ENCODE results near the gene WWC1.

Gene WWC1

DNA sequence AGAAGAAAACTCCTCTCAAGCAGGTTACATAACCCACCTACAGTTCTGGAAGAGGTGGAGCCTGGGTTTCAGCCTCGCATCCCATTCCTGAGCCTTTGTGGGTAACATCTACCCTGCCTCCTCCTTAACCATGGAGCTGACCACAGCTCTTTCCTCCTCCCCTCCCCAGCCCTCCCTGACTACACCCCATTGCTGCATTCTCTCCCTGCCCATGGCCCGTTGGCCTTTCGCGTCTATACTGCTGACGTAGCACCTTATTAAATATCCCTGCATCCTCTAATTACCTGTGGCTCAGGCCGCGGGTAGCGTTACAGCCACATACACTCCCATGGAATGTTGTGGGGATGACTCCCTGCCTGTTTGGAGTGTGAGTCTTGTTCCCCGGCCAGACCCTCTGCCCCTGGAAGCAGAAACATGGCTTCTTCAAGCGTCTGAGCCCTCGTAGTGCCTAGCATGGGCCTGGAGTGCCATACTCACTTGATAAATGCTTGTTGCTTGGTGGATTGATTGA, 72.8 kb downstream of the WWC1 start:
- no peak for DNase-seq (ENCODE audit: low read depth in 2 of 2)

DNA sequence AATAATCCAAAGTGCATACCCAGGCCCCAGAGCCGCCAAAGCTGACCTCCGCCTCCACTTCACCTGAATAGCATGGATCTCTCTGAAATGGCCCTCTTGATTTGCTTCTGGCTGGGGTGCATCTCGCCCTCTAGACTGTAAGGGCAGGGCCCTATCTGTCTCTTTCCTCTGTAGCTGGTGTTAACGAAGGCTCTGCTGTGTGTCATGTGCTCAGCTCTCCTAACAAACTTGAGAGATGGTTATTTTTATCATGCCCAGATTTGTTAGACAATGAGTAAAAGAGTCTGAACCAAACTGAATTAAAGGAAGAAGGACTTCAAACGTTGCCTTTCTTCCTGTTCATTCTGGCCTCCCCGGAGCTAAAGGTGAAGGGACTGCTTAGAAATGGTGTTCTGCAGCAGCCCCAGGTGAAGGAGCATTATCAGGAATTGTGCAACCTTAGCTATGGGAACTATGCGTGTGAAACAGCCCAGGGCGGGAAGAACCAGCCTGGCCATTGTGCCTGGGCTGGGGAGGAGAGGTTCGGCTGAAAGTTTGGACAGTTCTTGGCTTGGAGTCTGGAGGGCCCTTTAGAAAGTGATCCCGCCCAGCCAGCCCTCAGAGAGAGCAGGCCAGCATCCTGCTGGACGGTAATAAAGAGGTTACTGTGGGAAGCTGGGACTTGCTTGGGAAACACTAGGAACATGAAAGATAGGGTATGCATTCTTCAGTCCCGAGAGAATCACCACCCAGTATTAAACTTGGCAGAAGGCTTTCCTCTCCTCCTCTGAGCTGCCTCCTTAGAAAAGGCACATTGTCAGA, 73.5 kb downstream of the WWC1 start:
- no peak for DNase-seq (ENCODE audit: low read depth in 2 of 2)

DNA sequence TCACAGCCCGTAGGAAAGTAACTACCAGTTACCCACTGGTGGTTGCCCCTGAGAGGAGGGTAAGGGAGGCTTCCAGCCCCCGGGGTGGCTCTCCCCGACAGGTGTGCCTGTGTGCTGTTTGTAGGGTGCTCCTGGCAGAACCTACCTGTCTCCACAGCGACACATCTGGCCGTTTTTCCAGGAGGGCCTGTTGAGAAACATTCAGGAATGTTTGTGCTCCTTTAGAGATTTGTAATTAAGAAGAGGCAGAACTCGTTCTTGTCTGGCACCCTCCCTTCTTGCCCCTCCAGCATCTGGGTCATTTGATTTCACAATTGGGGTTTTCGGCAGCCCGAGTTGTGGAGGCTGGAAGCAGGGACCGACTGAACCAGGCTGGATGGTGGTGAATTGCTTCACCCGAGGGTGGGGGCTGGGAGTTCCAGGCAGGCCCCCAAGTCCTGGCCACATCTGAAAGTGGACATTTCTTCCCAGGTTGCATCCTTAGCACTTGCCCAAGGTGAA, 74.2 kb downstream of the WWC1 start:
- DNase-seq (ENCODE audit: low read depth in 2 of 2), result no peak

DNA sequence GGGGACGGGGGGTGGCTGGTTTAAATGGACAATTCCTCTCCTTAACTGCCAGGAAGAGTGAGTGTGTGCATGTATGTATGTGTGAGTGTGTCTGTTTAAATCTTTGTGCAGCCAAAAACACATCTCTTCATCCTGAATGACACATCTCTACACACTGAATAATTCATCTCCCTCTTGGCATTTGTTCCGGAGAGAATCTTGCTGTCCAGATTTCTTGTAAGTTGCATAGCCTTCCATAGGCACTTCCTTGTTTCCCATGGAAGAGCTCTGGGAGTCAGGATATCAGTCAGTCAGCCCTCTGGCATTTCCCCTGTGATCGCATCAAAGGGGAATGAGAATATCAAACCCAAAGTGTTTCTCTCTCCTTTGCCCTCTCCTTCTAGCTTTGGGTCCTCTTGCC, 74.7 kb downstream of the WWC1 start:
- no peak for DNase-seq (ENCODE audit: low read depth in 2 of 2)

DNA sequence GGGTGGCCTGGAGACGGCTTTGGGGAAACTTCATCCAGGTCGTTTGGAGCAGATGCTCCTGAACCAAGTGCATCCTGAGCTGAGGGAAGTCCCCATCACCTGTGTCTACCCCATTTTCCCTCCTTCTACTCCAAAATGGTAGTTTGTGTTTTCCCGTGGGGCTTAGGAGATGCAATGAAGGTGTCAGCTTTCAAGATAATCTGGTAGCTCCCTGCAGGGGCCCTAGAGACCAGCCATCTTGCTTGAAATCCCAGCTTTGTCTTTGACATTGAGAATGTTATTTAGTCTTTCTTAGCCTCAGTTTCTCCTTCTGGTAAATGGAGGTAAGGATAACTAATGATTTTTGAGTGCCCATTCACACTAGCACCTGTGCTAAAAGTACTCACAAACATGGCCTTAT, 77.4 kb downstream of the WWC1 start:
- no peak for DNase-seq (ENCODE audit: low read depth in 2 of 2)

DNA sequence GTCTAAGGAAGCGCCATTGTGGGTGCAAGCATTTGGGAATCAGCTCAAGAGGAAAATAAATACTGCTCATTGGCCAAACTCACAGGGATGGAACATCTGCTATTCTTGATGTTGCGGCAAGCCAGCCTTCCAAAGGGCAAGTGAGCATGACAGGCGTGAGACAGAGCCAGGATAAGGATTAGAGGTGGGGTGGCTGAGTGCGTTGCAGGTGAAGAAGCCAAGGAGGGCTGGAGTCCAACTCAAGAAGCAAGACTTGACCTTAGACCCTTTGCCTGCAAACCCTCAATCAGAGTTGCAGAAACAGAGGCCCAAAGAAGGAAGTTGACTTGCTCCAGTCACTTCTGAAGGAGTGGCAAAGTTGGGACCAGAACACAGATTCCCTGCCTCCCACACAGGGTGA, 79.4 kb downstream of the WWC1 start:
- DNase-seq (ENCODE audit: low read depth in 2 of 2), result no peak

DNA sequence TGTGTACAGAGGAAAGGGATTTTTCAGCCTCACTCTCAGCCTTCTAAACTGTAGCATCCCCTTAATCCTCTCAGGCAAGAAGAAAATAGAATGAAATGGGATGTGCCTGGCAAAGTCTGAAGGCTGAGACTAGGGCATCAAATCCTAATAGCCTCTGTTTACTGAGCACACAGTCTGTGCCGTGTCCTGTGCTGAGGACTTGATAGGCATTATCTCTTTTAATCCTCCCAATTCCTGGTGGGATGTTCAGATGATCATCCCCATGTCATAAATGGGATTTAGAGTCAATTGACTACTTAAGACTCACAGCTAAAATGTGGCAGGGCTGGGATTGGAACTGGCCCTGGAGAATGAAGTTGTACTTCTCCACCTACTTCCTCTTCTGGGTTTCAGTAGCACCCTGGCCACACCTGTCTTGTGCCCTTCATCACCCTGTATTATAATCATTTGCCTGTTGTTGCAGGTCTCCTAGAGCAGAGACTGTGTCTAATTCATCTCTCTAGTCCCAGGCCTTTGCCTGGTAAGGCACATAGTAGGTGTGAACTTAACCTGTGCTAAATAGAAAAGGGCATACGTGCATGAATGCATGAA, 81.0 kb downstream of the WWC1 start:
- DNase-seq (ENCODE audit: low read depth in 2 of 2), result no peak

DNA sequence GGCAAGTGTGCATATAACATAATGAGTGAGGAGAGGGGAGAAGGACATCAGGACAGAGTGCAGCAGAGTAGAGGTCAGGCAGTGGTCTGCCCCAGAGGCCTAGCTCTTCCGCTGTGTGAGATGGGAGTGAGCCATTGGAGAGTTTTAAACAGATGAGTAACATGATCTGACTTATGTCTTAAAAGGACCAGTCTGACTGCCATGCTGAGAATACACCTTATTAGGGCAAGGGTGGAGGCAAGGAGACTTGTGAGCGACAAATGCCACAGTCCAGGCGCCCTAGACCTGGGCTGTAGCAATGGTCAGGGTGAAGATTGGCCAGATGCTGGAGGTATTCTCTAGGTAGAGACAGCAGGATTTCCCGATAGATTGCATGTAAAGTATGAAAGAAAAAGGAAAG, 83.1 kb downstream of the WWC1 start:
- no peak for DNase-seq (ENCODE audit: low read depth in 2 of 2)

DNA sequence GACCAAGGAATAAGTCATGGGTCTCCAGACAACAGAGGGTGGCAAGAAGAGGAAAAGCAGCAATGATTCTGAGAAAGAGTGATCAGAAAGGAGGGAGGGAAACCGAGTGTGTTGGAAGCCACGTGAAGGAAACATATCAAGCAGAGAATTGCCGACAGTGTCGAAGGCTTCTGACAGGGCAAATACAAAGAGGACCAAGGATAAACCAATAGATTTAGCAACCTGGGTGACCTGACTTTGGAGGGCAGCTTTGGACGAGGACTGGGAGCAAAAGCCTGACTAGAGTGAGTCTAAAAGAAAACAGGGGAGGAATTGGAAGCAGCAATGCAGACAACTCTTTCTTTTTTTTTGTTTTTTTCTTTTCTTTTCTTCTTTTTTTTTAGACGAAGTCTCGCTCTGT, 83.8 kb downstream of the WWC1 start:
- no peak for DNase-seq (ENCODE audit: low read depth in 2 of 2)

DNA sequence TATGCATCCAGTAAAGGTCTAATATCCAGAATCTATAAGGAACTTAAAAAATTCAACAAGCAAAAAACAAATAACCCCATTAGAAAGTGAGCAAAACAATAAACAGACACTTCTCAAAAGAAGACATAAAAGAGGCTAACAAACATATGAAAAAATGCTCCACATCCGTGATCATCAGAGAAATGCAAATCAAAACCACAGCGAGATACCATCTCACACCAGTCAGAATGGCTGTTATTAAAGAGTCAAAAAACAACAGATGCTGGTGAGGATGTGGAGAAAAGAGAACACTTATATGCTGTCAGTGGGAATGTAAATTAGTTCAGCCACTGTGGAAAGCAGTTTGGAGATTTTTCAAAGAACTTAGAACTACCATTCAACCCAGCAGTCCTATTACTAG, 86.1 kb downstream of the WWC1 start:
- no peak for DNase-seq (ENCODE audit: low read depth in 2 of 2)

DNA sequence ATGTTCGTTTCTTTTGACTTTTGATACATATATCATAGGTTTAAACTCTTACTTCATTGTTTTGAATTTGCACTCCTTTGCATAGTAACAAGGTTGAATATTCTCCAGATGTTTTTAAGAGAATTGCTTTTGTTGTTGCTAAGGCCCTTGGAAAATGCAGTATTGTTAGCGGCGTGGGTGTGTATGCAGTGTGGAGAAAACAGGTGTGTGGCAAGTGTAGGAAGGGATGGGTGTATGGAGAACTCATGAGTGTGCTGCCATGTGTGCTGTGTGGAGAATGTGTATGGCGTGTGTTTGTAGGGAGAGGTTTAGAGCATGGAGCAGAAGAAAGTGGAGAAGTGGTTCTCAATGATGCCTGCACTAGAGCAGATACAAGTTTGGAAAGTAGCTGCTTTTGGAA, 87.3 kb downstream of the WWC1 start:
- DNase-seq (ENCODE audit: low read depth in 2 of 2), result no peak

DNA sequence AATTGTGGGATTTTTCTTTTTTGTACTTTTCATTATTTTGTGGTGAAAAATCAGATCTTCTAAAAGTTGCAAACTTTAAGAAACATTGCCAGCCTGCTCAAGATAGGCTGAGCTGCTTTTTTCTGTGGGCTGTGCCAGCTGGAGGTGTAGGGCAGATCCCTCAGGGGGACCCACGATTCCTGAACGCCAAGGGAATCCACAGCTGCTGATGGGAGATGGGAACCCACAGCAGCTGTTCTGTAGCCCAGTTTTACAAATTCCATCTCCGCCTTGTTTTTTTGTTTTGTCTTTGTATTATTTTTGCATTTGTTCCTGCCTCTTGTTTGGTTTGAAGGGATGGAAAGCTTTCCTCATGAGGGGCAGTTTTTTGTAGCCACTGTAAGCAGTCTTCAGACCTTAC, 91.0 kb downstream of the WWC1 start:
- no peak for DNase-seq (ENCODE audit: low read depth in 2 of 2)

DNA sequence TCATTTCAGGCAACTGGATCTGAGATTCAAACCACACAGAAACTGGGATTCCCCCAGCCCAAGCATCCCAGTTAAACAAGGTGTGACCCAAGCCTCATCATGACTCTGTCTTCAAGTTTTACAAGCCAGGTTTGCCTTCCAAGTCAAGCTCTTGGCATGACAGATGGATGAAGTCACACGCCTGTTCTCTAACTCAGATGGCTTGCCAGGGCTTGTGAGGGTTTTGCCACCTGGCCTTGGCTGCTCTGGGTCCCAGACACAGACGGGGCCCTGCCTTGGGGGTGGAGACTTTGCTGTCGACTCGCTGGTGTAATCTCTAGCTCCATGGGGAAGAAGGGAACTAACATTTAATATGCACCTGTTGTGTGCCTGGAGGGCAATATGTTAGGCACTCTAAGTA, 99.0 kb downstream of the WWC1 start:
- DNase-seq (ENCODE audit: low read depth in 2 of 2), result no peak

DNA sequence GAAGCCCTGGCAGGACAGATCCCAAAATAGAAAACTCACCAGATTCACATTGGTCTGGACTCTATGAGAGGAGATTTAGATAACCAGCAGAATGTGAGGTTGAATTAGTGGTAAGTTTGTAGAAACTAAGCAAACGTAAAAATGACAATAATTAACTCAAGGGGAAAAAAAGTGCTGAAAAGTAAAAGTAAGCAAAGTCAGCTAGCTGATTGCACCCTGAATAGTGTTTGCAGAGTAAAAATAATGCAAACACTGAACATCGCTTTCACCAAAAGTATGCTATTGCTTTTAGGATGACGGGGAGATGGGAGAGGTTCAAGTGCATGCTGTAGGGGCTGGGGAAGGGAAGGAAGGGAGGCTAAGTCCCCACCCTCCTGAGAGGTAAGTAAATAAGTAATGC, 102.3 kb downstream of the WWC1 start:
- DNase-seq (ENCODE audit: low read depth in 2 of 2), result no peak

DNA sequence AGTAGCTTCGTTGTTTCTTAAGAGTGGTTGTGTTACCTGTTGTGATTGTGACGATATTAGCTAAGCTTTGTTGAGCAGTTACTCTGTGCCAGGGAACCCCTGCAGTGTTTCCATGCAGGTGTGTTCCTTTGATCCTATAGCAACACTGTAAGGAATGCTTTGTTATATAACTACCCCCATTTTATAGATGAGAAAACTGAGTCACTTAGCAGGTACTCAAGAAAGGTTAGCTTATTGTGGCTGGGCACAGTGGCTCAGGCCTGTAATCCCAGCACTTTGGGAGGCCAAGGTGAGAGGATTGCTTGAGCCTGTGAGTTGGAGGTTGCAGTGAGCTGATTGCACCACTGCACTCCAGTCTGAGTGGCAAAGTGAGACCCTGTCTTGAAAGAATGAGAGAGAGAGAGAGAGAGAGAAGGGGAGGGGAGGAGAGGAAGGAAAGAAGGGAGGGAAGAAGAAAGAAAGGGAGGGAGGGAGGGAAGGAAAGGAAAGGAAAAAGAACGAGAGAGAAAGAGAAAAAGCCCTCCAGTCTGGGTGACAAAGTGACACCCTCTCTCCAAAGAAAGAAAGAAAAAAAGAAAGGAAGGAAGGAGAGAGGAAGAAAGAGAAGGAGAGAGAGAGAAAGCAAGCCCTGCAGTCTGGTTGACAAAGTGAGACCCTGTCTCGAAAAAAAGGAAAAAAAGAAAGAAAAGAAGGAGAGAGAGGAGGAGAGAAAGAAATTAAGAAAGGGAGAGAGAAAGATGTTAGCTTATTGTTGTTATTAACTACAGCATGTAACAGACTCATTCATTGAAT, 109.2 kb downstream of the WWC1 start:
- no peak for DNase-seq (ENCODE audit: low read depth in 2 of 2)

DNA sequence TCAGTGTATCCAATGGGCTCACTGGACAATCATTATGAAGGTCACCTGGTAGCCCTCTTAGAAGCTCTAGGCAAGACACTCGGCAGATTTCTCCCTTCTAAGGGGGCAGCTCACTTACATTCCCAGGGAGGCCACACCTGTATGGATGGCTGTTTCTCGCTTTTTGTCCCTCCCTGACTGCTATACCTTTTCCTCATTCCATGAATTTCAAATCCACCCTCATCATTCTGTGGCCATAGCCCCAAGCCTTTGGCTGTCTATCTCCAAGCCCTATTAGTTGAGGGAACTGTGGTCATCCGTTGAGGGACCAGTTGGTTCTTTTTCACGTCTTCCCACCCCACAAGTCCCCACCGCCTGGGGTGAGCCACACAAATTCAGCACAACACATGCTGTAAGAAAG, 109.8 kb downstream of the WWC1 start:
- no peak for DNase-seq (ENCODE audit: low read depth in 2 of 2)

DNA sequence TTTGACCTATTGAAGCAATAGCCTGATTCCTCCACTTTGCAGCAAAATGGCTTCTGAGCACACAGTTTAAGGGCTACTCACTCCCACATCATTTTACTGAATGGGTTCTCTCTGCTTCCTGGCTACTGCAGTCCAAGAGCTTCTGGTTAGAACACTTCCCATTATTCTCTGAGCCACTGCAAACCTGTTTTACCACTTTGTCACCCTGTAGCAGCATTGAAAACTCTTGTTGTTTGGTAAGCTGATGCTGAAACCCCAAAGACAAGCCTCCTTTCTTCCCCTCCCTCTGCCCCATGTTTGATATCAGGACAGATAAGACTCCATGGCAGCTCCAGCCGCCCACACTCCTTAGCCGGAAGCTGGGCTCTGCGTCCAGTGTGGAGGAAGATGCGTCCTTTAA, 110.4 kb downstream of the WWC1 start:
- DNase-seq (ENCODE audit: low read depth in 2 of 2), result no peak

DNA sequence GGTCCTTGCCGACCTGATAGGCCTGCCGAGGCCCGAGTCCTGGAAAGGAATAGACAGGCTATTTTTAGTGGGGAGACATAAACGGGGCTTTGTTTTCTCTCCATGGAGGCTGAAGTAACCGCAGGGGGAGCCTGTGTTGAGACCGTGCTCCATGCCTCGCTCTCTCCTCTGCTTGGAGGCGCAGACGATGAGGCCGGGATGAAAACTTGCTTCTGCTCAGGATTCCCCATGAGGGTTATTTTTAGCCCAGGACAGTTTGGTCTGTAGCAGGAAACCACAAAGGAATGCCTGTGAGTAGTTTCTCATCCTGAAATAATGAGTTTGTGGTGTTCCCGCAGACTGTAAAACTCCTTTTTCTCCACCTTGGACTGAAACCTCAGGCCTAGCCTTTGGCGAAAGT, 112.9 kb downstream of the WWC1 start:
- no peak for DNase-seq (ENCODE audit: low read depth in 2 of 2)

DNA sequence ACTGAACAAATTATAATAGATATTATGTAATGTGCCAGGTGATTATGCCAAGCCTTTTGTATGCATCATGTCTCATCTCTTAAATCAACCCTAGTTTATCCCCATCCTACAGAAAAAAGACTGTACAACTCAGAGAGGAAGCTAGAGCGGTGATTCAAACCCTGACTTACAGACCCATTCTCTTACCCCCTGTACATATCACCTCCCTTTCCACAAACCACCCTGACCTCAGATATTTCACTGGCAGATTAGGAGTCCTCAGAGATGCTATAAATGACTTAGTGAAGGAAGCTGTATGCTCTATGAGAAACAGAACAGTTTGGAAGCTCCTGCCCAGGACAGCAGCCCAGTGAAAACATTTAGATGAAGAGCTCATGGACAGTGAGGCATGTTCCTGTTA, 115.8 kb downstream of the WWC1 start:
- no peak for DNase-seq (ENCODE audit: low read depth in 2 of 2)

DNA sequence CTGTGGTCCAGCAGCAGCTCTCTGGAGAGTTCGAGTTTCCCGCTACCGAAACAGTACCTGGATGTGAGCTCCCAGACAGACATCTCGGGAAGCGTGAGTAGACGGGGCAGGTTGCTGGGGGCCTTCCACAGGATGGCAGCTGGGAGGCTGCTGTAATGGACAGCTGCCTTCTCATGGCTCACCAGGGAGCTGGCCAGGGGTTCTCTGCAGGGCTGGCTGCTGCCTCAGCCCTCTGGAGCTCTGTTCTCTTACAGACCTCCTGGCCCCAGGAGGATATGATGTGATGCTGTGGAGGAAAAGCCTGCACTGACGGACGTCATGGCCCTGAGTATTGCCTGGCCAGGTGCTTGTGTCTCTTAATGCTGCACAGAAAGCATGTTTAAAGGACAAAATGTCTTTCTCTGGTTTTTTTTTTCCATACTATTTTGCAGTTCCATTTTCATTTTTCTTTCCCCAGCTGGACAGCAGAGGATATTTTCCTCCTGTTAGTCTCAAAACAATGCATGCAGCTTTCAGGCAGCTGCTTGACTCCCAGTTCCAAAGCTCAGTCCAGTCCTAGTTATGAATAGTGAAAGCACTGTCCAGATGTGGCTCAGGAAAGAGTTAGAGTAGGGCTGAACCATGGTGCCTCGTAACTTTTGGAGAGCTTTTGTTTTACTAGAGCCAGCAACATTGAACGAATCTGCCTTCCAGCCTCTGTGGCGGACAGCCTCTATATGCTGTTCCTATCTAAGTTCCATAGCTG, 117.3 kb downstream of the WWC1 start:
- DNase-seq (ENCODE audit: low read depth in 2 of 2), result no peak

DNA sequence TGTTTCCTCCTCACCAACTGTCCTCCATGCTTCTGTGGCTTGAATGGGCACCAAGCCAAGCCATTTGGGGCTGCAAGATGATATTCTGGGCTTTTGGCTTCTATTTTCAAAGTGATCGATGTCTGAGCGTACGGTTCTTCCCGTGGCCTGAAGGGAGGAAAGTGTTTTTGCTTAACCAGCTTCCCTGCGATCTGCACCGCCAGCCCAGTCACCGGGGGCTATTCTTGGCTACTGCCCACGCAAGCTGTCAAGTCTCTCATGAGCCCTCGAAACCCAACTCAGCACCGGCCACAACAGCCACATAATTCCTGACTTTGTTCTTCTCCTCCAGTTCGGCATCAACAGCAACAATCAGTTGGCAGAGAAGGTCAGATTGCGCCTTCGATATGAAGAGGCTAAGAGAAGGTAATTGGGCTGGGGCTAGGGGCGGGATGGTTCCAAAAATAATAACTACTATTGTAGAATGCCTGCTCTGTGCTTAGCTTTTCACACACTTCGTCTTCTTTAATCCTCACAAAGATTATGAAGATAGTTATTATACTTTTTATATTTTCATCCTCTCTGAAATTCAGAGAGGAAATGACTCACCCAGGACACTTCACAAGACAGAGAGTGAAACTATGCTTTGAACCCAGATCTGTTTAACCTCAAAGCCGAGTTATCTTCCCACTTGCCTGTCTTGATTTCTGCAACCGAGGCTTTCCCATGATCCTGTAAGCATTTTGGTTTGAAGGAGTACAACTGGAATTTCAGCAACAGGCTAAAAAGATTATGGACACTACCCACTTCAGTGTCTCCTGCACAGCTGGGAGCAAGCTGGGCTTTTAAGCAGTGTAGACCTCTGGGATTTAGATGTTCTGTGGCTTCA, 118.4 kb downstream of the WWC1 start:
- DNase-seq (ENCODE audit: low read depth in 2 of 2), result peak; percentile 22 to 35
